ENCODE measurements around the gene KLHL29.

Gene KLHL29

GRCh38 chr2:23526835-23527790, 142.1 kb downstream of the KLHL29 start:
- Histone ChIP-seq H3K4me2 (ENCODE audit: insufficient read depth, low read length) (no peak overlapping the region), H3K36me3 (ENCODE audit: insufficient read depth, low read length) (no peaks in the 10 kb centered on the region), H3K9me3 (ENCODE audit: insufficient read depth, low read length, severe bottlenecking) (no peaks in the 10 kb centered on the region), H3K27me3 (ENCODE audit: insufficient read depth, low read length, poor library complexity) (peaks cover 5% of the 10 kb centered on the region), H3K27ac (ENCODE audit: low read length) (no peak overlapping the region), H4K20me1 (ENCODE audit: insufficient read depth, low read length) (peaks cover 62% of the 10 kb centered on the region), H3K4me1 (ENCODE audit: insufficient read depth, low read length) (peaks cover 14% of the 10 kb centered on the region), H2AFZ (ENCODE audit: low read depth, low read length) (no peak overlapping the region), H3K9ac (ENCODE audit: low read depth, low read length) (no peak overlapping the region), H3K4me3 (ENCODE audit: low read depth in 1 of 2, low read length in 2 of 2) (no peak overlapping the region), H3K79me2 (ENCODE audit: insufficient read depth, low read length) (no peaks in the 10 kb centered on the region)
- ATAC-seq (ENCODE audit: insufficient read depth, low read depth) (no peak), DNase-seq (no peak)
- TF ChIP-seq EZH2 (IDR thresholded peaks at IDR 0.05; ENCODE audit: borderline replicate concordance, low read depth, low read length, severe bottlenecking) (no peak), CTCF (IDR thresholded peaks at IDR 0.05; ENCODE audit: borderline replicate concordance, extremely low read depth, low read length, poor library complexity, severe bottlenecking) (no peak)

GRCh38 chr2:23528171-23528570, 143.2 kb downstream of the KLHL29 start:
- Histone ChIP-seq H3K27ac (ENCODE audit: low read length) (no peak overlapping the region), H3K79me2 (ENCODE audit: insufficient read depth, low read length) (no peaks in the 10 kb centered on the region), H3K9ac (ENCODE audit: low read depth, low read length) (no peak overlapping the region), H3K4me3 (ENCODE audit: low read depth in 1 of 2, low read length in 2 of 2) (no peak overlapping the region), H3K9me3 (ENCODE audit: insufficient read depth, low read length, severe bottlenecking) (no peaks in the 10 kb centered on the region), H3K4me1 (ENCODE audit: insufficient read depth, low read length) (peaks cover 24% of the 10 kb centered on the region), H2AFZ (ENCODE audit: low read depth, low read length) (no peak overlapping the region), H3K27me3 (ENCODE audit: insufficient read depth, low read length, poor library complexity) (peaks cover 5% of the 10 kb centered on the region), H3K36me3 (ENCODE audit: insufficient read depth, low read length) (no peaks in the 10 kb centered on the region), H3K4me2 (ENCODE audit: insufficient read depth, low read length) (no peak overlapping the region), H4K20me1 (ENCODE audit: insufficient read depth, low read length) (peaks cover 65% of the 10 kb centered on the region)
- no peak for TF ChIP-seq EZH2 (IDR thresholded peaks at IDR 0.05; ENCODE audit: borderline replicate concordance, low read depth, low read length, severe bottlenecking)
- TF ChIP-seq CTCF (IDR thresholded peaks at IDR 0.05; ENCODE audit: borderline replicate concordance, extremely low read depth, low read length, poor library complexity, severe bottlenecking), result no peak
- ATAC-seq (ENCODE audit: insufficient read depth, low read depth) (no peak), DNase-seq (no peak)

DNA sequence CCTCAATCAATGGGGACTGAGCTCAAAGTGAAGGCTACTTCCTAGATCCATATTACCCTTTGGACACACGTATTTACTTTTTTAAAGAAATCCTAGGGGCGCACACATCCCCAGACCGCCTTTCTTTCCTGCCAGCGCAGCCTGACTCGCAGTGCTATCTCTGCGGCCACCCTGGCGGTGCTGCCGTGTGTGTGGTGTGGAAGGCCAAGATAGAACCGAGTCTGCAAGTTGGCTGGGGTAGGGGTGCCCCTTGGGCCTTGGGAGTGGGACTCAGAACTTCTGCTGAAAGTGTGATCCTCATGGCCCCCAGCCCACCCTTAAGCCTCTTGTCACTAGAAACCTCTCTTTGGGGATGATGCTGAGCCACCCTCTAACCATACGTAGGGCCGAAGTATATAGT, 143.7 kb downstream of the KLHL29 start:
- no peak for TF ChIP-seq EZH2 (IDR thresholded peaks at IDR 0.05; ENCODE audit: borderline replicate concordance, low read depth, low read length, severe bottlenecking)
- no peak for TF ChIP-seq CTCF (IDR thresholded peaks at IDR 0.05; ENCODE audit: borderline replicate concordance, extremely low read depth, low read length, poor library complexity, severe bottlenecking)
- no peak overlapping the region for H3K4me2 ChIP-seq (ENCODE audit: insufficient read depth, low read length)
- no peaks in the 10 kb centered on the region for H3K36me3 ChIP-seq (ENCODE audit: insufficient read depth, low read length)
- no peak overlapping the region for H2AFZ ChIP-seq (ENCODE audit: low read depth, low read length)
- H3K79me2 ChIP-seq (ENCODE audit: insufficient read depth, low read length), result no peaks in the 10 kb centered on the region
- DNase-seq (no peak), ATAC-seq (ENCODE audit: insufficient read depth, low read depth) (no peak)
- no peak overlapping the region for H3K4me3 ChIP-seq (ENCODE audit: low read depth in 1 of 2, low read length in 2 of 2)
- H3K27me3 ChIP-seq (ENCODE audit: insufficient read depth, low read length, poor library complexity), result peaks cover 5% of the 10 kb centered on the region
- peaks cover 29% of the 10 kb centered on the region for H3K4me1 ChIP-seq (ENCODE audit: insufficient read depth, low read length)
- H3K27ac ChIP-seq (ENCODE audit: low read length), result no peak overlapping the region
- no peak overlapping the region for H3K9ac ChIP-seq (ENCODE audit: low read depth, low read length)
- no peaks in the 10 kb centered on the region for H3K9me3 ChIP-seq (ENCODE audit: insufficient read depth, low read length, severe bottlenecking)
- H4K20me1 ChIP-seq (ENCODE audit: insufficient read depth, low read length), result peaks cover 65% of the 10 kb centered on the region

Data from DND-41 (cell line).